Measurements from ENCODE around the gene SURF1.
"Not testable (repeated sequence)": the region's sequence is repeated elsewhere in the genome, so short reads cannot be mapped to it uniquely, and the experiment has no call there.

GRCh38 chr9:133327021-133327420 is 29.3 kb downstream of the SURF1 start:
- not testable (repeated sequence) for TF ChIP-seq POLR2AphosphoS5, POLR2A, TAF1, POU2F2 (IDR thresholded peaks at IDR 0.05; ENCODE audit: low read depth, low read length)

All from GM12891 (cell line).